NK-92 treated with Interleukin-12 subunit alpha and Interleukin-12 subunit beta, amount 100 ng/mL, for 24 hours (cell line): Measurements from ENCODE around the gene SH3RF2.
"Not testable (repeated sequence)": the region's sequence is repeated elsewhere in the genome, so short reads cannot be mapped to it uniquely, and the experiment has no call there.

ENCODE experiments used
- DNase-seq: peaks from one replicate; lab custom pipeline; 2025; lab: John Stamatoyannopoulos, UW

SH3RF2 gene

GRCh38 chr5:146006470-146007190, 70.3 kb downstream of the SH3RF2 start:
- DNase-seq = no peak

GRCh38 chr5:146007270-146007669, 70.9 kb downstream of the SH3RF2 start:
- no peak for DNase-seq

GRCh38 chr5:146007989-146008388, 71.6 kb downstream of the SH3RF2 start:
- DNase-seq = no peak

GRCh38 chr5:146009020-146009419, 72.6 kb downstream of the SH3RF2 start:
- DNase-seq = no peak

- not testable (repeated sequence) for DNase-seq
Measured at GRCh38 chr5:146010447-146010846, 74.1 kb downstream of the SH3RF2 start.

GRCh38 chr5:146013761-146014160, 77.4 kb downstream of the SH3RF2 start:
- no peak for DNase-seq

- no peak for DNase-seq
Measured at GRCh38 chr5:146015001-146015400, 78.6 kb downstream of the SH3RF2 start.

GRCh38 chr5:146016764-146017484, 80.5 kb downstream of the SH3RF2 start:
- DNase-seq = no peak

GRCh38 chr5:146018514-146019375, 82.4 kb downstream of the SH3RF2 start:
- DNase-seq = no peak

GRCh38 chr5:146020100-146020499, 83.7 kb downstream of the SH3RF2 start:
- DNase-seq = no peak

- DNase-seq = no peak
Measured at GRCh38 chr5:146024034-146024433, 87.7 kb downstream of the SH3RF2 start.

GRCh38 chr5:146025114-146025680, 88.8 kb downstream of the SH3RF2 start:
- DNase-seq = no peak

- DNase-seq = no peak
Measured at GRCh38 chr5:146025681-146026080, 89.3 kb downstream of the SH3RF2 start.

- no peak for DNase-seq
Measured at GRCh38 chr5:146026307-146027010, 90.1 kb downstream of the SH3RF2 start.

- DNase-seq = no peak
Measured at GRCh38 chr5:146027751-146028150, 91.4 kb downstream of the SH3RF2 start.

- DNase-seq = no peak
Measured at GRCh38 chr5:146032911-146033310, 96.5 kb downstream of the SH3RF2 start.

- DNase-seq = no peak
Measured at GRCh38 chr5:146034127-146034526, 97.7 kb downstream of the SH3RF2 start.

GRCh38 chr5:146034605-146035004, 98.2 kb downstream of the SH3RF2 start:
- no peak for DNase-seq

- peak; percentile 43 for DNase-seq
Measured at GRCh38 chr5:146039420-146039819, 103.0 kb downstream of the SH3RF2 start.

GRCh38 chr5:146040527-146040926, 104.1 kb downstream of the SH3RF2 start:
- DNase-seq = no peak

GRCh38 chr5:146041180-146041789, 104.9 kb downstream of the SH3RF2 start:
- no peak for DNase-seq
